Ishikawa (cell line): ENCODE data around the gene RGS16.

ENCODE experiments used
- TCF12 ChIP-seq: IDR thresholded peaks from 2 replicates; pipeline ENCODE4 v1.6.1; 2012; ENCODE audit warnings: low read depth
- TF ChIP-seq, protein P1 (sequence below): IDR thresholded peaks from 2 replicates; pipeline ENCODE4 v1.6.1; 2012; ENCODE audit warnings: low read depth, mild to moderate bottlenecking
- TF ChIP-seq, protein P2 (sequence below): IDR thresholded peaks from 2 replicates; pipeline ENCODE4 v1.6.1; 2012

GRCh38 chr1:182569939-182570610 is 34.1 kb downstream of the RGS16 start:
- TF ChIP-seq, protein P1, sequence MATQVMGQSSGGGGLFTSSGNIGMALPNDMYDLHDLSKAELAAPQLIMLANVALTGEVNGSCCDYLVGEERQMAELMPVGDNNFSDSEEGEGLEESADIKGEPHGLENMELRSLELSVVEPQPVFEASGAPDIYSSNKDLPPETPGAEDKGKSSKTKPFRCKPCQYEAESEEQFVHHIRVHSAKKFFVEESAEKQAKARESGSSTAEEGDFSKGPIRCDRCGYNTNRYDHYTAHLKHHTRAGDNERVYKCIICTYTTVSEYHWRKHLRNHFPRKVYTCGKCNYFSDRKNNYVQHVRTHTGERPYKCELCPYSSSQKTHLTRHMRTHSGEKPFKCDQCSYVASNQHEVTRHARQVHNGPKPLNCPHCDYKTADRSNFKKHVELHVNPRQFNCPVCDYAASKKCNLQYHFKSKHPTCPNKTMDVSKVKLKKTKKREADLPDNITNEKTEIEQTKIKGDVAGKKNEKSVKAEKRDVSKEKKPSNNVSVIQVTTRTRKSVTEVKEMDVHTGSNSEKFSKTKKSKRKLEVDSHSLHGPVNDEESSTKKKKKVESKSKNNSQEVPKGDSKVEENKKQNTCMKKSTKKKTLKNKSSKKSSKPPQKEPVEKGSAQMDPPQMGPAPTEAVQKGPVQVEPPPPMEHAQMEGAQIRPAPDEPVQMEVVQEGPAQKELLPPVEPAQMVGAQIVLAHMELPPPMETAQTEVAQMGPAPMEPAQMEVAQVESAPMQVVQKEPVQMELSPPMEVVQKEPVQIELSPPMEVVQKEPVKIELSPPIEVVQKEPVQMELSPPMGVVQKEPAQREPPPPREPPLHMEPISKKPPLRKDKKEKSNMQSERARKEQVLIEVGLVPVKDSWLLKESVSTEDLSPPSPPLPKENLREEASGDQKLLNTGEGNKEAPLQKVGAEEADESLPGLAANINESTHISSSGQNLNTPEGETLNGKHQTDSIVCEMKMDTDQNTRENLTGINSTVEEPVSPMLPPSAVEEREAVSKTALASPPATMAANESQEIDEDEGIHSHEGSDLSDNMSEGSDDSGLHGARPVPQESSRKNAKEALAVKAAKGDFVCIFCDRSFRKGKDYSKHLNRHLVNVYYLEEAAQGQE: no peak
- no peak for TF ChIP-seq TCF12
- TF ChIP-seq, protein P2, sequence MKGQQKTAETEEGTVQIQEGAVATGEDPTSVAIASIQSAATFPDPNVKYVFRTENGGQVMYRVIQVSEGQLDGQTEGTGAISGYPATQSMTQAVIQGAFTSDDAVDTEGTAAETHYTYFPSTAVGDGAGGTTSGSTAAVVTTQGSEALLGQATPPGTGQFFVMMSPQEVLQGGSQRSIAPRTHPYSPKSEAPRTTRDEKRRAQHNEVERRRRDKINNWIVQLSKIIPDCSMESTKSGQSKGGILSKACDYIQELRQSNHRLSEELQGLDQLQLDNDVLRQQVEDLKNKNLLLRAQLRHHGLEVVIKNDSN: no peak
